K562 treated with DMSO at 1 percent for 12 hours (cell line): ENCODE results near the gene ZNF177. TPM values are rescaled to one million over a fixed set of nuclear protein-coding genes. Genes with fewer than 3 reads are reported as not detected.

Experiments used
- total RNA-seq: library from RNA; unstranded; fragments of 300-600 nt; gene quantifications from 2 replicates; pipeline ENCODE4 v1.2.3, GENCODE V29; 2022; ENCODE audit not compliant: insufficient read depth

The ZNF177 gene
- 1.1 and 4.4 TPM in 2 replicates for total RNA-seq

GRCh38 chr19:9362905-9363304 is at the start of gene ZNF177:
TSS of gene ZNF177 (plus strand) at chr19:9363013. CDS start at chr19:9378312, 15,299 bp downstream.

GRCh38 chr19:9323919-9324583 is 38.8 kb upstream of the ZNF177 start, which contains the start of gene ZNF559:
TSS of gene ZNF559 (plus strand) at chr19:9324179. CDS start at chr19:9338550, 14,371 bp downstream.

Other genes starting within 250 kb of the ZNF177 start
- not detected in 2 replicates for gene OR7G1, start 247.2 kb upstream of the ZNF177 start, total RNA-seq
- gene OR7G3, start 236.1 kb upstream of the ZNF177 start, total RNA-seq, result not detected in 2 replicates
- gene ZNF317, start 222.6 kb upstream of the ZNF177 start, total RNA-seq, result 7.0 and 26.1 TPM in 2 replicates
- gene OR7D2, start 184.0 kb upstream of the ZNF177 start, total RNA-seq, result 0.40 and 1.1 TPM in 2 replicates
- gene OR7D4, start 143.4 kb upstream of the ZNF177 start, total RNA-seq, result not detected in 2 replicates
- gene OR7E24, start 112.1 kb upstream of the ZNF177 start, total RNA-seq, result not detected in 2 replicates
- gene ZNF699, start 53.2 kb upstream of the ZNF177 start, total RNA-seq, result 0.36 and 2.5 TPM in 2 replicates
- 5.8 and 13.4 TPM in 2 replicates for gene ZNF559, start 38.8 kb upstream of the ZNF177 start, total RNA-seq
- gene ZNF266, start 72.6 kb downstream of the ZNF177 start, total RNA-seq, result 14.3 and 36.8 TPM in 2 replicates
- gene ZNF560, start 135.6 kb downstream of the ZNF177 start, total RNA-seq, result 0.53 TPM in 1 of 2 replicates, not detected in the other
- gene ZNF426, start 175.6 kb downstream of the ZNF177 start, total RNA-seq, result 3.1 and 6.6 TPM in 2 replicates
- 3.5 and 11.4 TPM in 2 replicates for gene ZNF121, start 221.5 kb downstream of the ZNF177 start, total RNA-seq